Neural progenitor cell (in vitro differentiated cells): ENCODE results near the gene RBM42.

ENCODE experiments used
- EZH2 ChIP-seq: fragments of 200-600 bp; sonication (generic); IDR thresholded peaks from 2 replicates; pipeline ENCODE4 v1.6.1; 2017; ENCODE audit warnings: antibody characterized with exemption, mild to moderate bottlenecking, moderate library complexity
- EZH2phosphoT487 ChIP-seq: fragments of 200-600 bp; sonication (generic); IDR thresholded peaks from 2 replicates; pipeline ENCODE4 v1.6.1; 2017; ENCODE audit warnings: antibody characterized with exemption
- TF ChIP-seq, protein P1 (sequence below): fragments of 200-600 bp; sonication (generic); IDR thresholded peaks from 2 replicates; pipeline ENCODE4 v1.5.1; 2017; ENCODE audit warnings: antibody characterized with exemption, mild to moderate bottlenecking

GRCh38 chr19:35587321-35587720 is 41.5 kb upstream of the RBM42 start:
- TF ChIP-seq, protein P1, sequence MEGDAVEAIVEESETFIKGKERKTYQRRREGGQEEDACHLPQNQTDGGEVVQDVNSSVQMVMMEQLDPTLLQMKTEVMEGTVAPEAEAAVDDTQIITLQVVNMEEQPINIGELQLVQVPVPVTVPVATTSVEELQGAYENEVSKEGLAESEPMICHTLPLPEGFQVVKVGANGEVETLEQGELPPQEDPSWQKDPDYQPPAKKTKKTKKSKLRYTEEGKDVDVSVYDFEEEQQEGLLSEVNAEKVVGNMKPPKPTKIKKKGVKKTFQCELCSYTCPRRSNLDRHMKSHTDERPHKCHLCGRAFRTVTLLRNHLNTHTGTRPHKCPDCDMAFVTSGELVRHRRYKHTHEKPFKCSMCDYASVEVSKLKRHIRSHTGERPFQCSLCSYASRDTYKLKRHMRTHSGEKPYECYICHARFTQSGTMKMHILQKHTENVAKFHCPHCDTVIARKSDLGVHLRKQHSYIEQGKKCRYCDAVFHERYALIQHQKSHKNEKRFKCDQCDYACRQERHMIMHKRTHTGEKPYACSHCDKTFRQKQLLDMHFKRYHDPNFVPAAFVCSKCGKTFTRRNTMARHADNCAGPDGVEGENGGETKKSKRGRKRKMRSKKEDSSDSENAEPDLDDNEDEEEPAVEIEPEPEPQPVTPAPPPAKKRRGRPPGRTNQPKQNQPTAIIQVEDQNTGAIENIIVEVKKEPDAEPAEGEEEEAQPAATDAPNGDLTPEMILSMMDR, result no peak
- TF ChIP-seq EZH2 (no peak), EZH2phosphoT487 (no peak)
